ENCODE measurements around the gene VSTM2B.

VSTM2B gene

DNA sequence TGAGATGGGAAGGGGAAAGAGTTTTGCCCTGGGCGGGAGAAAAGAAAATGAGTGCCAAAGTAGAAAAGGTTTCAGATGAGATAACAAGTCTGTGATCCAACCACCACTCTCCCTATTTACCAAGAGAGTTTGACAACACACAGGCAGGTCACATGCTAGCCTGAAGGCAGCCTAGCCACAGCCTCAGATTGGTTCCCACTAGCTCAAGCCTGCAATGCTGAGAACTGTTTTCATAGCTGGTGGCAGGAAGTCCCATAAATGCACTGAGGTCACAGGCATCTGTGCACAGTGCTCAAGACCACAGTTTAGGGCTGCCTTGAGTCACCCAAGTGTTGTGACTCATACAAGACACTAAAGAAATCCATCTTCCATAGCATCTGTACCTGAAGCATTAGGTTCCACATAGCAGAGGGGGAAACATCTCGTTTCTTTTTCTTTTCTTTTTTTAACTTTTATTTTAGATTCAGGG, 61.8 kb downstream of the VSTM2B start:
- Histone ChIP-seq H2BK15ac (ENCODE audit: low read length) (no peak overlapping the region), H4K91ac (ENCODE audit: low read depth, low read length, poor library complexity) (no peak overlapping the region), H3K79me1 (ENCODE audit: low read depth, low read length) (no peaks in the 10 kb centered on the region), H2BK12ac (ENCODE audit: low read length) (no peak overlapping the region), H3K4me2 (ENCODE audit: insufficient read depth, low read length, poor library complexity, severe bottlenecking) (no peak overlapping the region), H3K9me3 (replicated peaks in 1 of 2; ENCODE audit: control insufficient read depth in 2 of 2, insufficient read depth in 1 of 2, low read depth in 1 of 2, low read length in 2 of 2) (no peaks in the 10 kb centered on the region), H2BK120ac (ENCODE audit: low read depth, low read length) (no peak overlapping the region), H3K4ac (ENCODE audit: low read length) (no peak overlapping the region), H2AK5ac (ENCODE audit: low read depth, low read length) (no peak overlapping the region), H3K23ac (ENCODE audit: low read depth, low read length, poor library complexity) (no peak overlapping the region), H3K4me3 (ENCODE audit: low read length in 2 of 2) (no peak overlapping the region), H2BK5ac (ENCODE audit: low read length) (no peak overlapping the region), H3K18ac (ENCODE audit: low read length) (no peak overlapping the region), H3K9ac (ENCODE audit: low read depth, low read length, poor library complexity) (no peak overlapping the region), H4K8ac (ENCODE audit: low read depth, low read length) (no peak overlapping the region), H3K14ac (ENCODE audit: low read length) (no peak overlapping the region), H2AFZ (ENCODE audit: low read length) (no peak overlapping the region), H3K27ac (replicated peaks; ENCODE audit: low read length) (no peak overlapping the region), H3K36me3 (replicated peaks in 1 of 2; ENCODE audit: control insufficient read depth in 2 of 2, insufficient read depth in 2 of 2, low read length in 2 of 2) (no peaks in the 10 kb centered on the region), H3K27me3 (ENCODE audit: control insufficient read depth in 3 of 3, insufficient read depth in 3 of 3, low read depth in 1 of 3, low read length in 3 of 3) (peaks cover 0 to 35% (median 0%) of the 10 kb centered on the region in 3 experiments), H3K4me1 (ENCODE audit: control insufficient read depth in 2 of 2, insufficient read depth in 1 of 2, low read depth in 1 of 2, low read length in 2 of 2) (peaks cover 0 to 2% of the 10 kb centered on the region in 2 donors)
- no CpG with 5 or more reads among the region's 2 CpGs for WGBS, 2 donors (ENCODE audit: extremely low coverage in 2 of 2, insufficient read length in 2 of 2, insufficient replicate concordance in 1 of 2)
- DNase-seq (ENCODE audit: low spot score) = no peak

DNA sequence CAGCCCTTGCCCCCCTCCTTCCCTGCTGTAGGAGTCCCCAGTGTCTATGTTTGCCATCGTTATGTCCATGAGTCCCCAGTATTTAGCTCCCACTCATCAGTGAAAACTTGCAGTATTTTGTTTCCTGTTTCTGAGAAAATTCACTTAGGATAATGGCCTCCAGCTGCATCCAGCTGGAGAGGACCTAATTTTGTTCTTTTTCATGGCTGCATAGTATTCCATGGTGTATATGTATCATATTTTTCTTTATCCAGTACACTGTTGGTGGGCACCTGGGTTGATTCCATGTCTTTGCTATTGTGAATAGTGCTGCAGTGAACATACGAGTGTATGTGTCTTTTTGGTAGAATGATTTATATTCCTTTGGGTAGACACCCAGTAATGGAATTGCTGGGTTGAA, 62.3 kb downstream of the VSTM2B start:
- Histone ChIP-seq H3K14ac (ENCODE audit: low read length) (no peak overlapping the region), H2AFZ (ENCODE audit: low read length) (no peak overlapping the region), H3K4ac (ENCODE audit: low read length) (no peak overlapping the region), H3K27me3 (ENCODE audit: control insufficient read depth in 3 of 3, insufficient read depth in 3 of 3, low read depth in 1 of 3, low read length in 3 of 3) (peaks cover 0 to 39% (median 0%) of the 10 kb centered on the region in 3 experiments), H3K27ac (replicated peaks; ENCODE audit: low read length) (no peak overlapping the region), H3K79me1 (ENCODE audit: low read depth, low read length) (no peaks in the 10 kb centered on the region), H4K91ac (ENCODE audit: low read depth, low read length, poor library complexity) (no peak overlapping the region), H3K9me3 (replicated peaks in 1 of 2; ENCODE audit: control insufficient read depth in 2 of 2, insufficient read depth in 1 of 2, low read depth in 1 of 2, low read length in 2 of 2) (no peaks in the 10 kb centered on the region), H2AK5ac (ENCODE audit: low read depth, low read length) (no peak overlapping the region), H3K23ac (ENCODE audit: low read depth, low read length, poor library complexity) (no peak overlapping the region), H2BK5ac (ENCODE audit: low read length) (no peak overlapping the region), H2BK12ac (ENCODE audit: low read length) (no peak overlapping the region), H3K4me1 (ENCODE audit: control insufficient read depth in 2 of 2, insufficient read depth in 1 of 2, low read depth in 1 of 2, low read length in 2 of 2) (peaks cover 0 to 2% of the 10 kb centered on the region in 2 donors), H3K4me3 (ENCODE audit: low read length in 2 of 2) (no peak overlapping the region), H2BK15ac (ENCODE audit: low read length) (no peak overlapping the region), H3K9ac (ENCODE audit: low read depth, low read length, poor library complexity) (no peak overlapping the region), H3K18ac (ENCODE audit: low read length) (no peak overlapping the region), H2BK120ac (ENCODE audit: low read depth, low read length) (no peak overlapping the region), H4K8ac (ENCODE audit: low read depth, low read length) (no peak overlapping the region), H3K36me3 (replicated peaks in 1 of 2; ENCODE audit: control insufficient read depth in 2 of 2, insufficient read depth in 2 of 2, low read length in 2 of 2) (no peaks in the 10 kb centered on the region), H3K4me2 (ENCODE audit: insufficient read depth, low read length, poor library complexity, severe bottlenecking) (no peak overlapping the region)
- DNase-seq (ENCODE audit: low spot score) = no peak
- no CpG with 5 or more reads among the region's 2 CpGs for WGBS, 2 donors (ENCODE audit: extremely low coverage in 2 of 2, insufficient read length in 2 of 2, insufficient replicate concordance in 1 of 2)

DNA sequence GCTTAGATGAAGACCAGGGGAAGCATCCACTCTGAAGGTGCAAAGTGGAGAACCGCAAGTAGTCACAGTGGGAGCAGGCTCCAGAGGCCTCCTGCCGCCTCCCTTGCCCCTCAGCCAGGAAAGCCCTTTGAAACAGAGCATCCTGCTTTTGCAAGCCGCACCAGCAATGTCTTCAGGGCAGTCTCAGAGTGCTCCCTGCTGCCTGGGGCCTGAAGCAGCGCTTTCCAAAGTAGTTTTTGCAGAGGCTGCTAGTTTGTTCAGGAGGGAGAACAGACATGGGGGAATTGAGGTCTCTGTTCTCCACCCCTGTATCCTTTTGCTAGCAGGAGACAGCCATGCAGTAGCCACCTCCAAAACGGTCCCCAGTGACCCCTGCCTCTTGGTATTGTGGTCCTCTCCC, 64.5 kb downstream of the VSTM2B start:
- Histone ChIP-seq H3K27ac (replicated peaks; ENCODE audit: low read length) (no peak overlapping the region), H3K4me1 (ENCODE audit: control insufficient read depth in 2 of 2, insufficient read depth in 1 of 2, low read depth in 1 of 2, low read length in 2 of 2) (no peaks in the 10 kb centered on the region), H2AFZ (ENCODE audit: low read length) (no peak overlapping the region), H4K8ac (ENCODE audit: low read depth, low read length) (no peak overlapping the region), H3K18ac (ENCODE audit: low read length) (no peak overlapping the region), H2BK15ac (ENCODE audit: low read length) (no peak overlapping the region), H3K36me3 (replicated peaks in 1 of 2; ENCODE audit: control insufficient read depth in 2 of 2, insufficient read depth in 2 of 2, low read length in 2 of 2) (no peaks in the 10 kb centered on the region), H4K91ac (ENCODE audit: low read depth, low read length, poor library complexity) (no peak overlapping the region), H3K4ac (ENCODE audit: low read length) (no peak overlapping the region), H3K9me3 (replicated peaks in 1 of 2; ENCODE audit: control insufficient read depth in 2 of 2, insufficient read depth in 1 of 2, low read depth in 1 of 2, low read length in 2 of 2) (no peaks in the 10 kb centered on the region), H2BK120ac (ENCODE audit: low read depth, low read length) (no peak overlapping the region), H3K27me3 (ENCODE audit: control insufficient read depth in 3 of 3, insufficient read depth in 3 of 3, low read depth in 1 of 3, low read length in 3 of 3) (peaks cover 0 to 45% (median 0%) of the 10 kb centered on the region in 3 experiments), H3K79me1 (ENCODE audit: low read depth, low read length) (no peaks in the 10 kb centered on the region), H3K9ac (ENCODE audit: low read depth, low read length, poor library complexity) (no peak overlapping the region), H3K14ac (ENCODE audit: low read length) (no peak overlapping the region), H3K4me3 (ENCODE audit: low read length in 2 of 2) (no peak overlapping the region), H3K23ac (ENCODE audit: low read depth, low read length, poor library complexity) (no peak overlapping the region), H2BK12ac (ENCODE audit: low read length) (no peak overlapping the region), H3K4me2 (ENCODE audit: insufficient read depth, low read length, poor library complexity, severe bottlenecking) (no peak overlapping the region), H2BK5ac (ENCODE audit: low read length) (no peak overlapping the region), H2AK5ac (ENCODE audit: low read depth, low read length) (no peak overlapping the region)
- no peak for DNase-seq (ENCODE audit: low spot score)
- WGBS, 2 donors (ENCODE audit: extremely low coverage in 2 of 2, insufficient read length in 2 of 2, insufficient replicate concordance in 1 of 2) = no CpG with 5 or more reads among the region's 5 CpGs

DNA sequence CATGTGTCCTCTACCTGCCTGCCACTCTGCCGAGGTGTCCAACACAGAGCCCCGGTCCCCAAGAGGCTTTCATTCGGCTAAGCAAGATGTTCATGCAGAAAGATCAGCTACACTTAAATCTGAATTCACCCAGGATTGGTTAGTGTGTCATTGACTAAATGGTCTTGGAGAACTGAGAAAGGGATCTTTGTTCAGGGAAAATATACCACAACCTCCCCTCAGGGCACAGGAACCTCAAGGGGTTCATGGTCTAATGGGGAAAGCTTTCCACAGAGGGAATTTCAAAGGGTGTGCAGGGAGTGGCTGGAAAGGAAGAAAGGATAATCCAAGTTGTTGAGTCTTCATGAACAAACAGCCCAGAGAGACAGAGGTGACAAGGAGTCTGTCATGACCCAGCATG, 65.9 kb downstream of the VSTM2B start:
- Histone ChIP-seq H4K8ac (ENCODE audit: low read depth, low read length) (no peak overlapping the region), H3K18ac (ENCODE audit: low read length) (no peak overlapping the region), H3K4me3 (ENCODE audit: low read length in 2 of 2) (no peak overlapping the region), H3K27ac (replicated peaks; ENCODE audit: low read length) (no peak overlapping the region), H2BK5ac (ENCODE audit: low read length) (no peak overlapping the region), H3K79me1 (ENCODE audit: low read depth, low read length) (no peaks in the 10 kb centered on the region), H3K4ac (ENCODE audit: low read length) (no peak overlapping the region), H3K9me3 (replicated peaks in 1 of 2; ENCODE audit: control insufficient read depth in 2 of 2, insufficient read depth in 1 of 2, low read depth in 1 of 2, low read length in 2 of 2) (no peaks in the 10 kb centered on the region), H2AK5ac (ENCODE audit: low read depth, low read length) (no peak overlapping the region), H2BK120ac (ENCODE audit: low read depth, low read length) (no peak overlapping the region), H2AFZ (ENCODE audit: low read length) (no peak overlapping the region), H2BK12ac (ENCODE audit: low read length) (no peak overlapping the region), H3K23ac (ENCODE audit: low read depth, low read length, poor library complexity) (no peak overlapping the region), H4K91ac (ENCODE audit: low read depth, low read length, poor library complexity) (no peak overlapping the region), H3K4me1 (ENCODE audit: control insufficient read depth in 2 of 2, insufficient read depth in 1 of 2, low read depth in 1 of 2, low read length in 2 of 2) (peaks cover 0 to 7% of the 10 kb centered on the region in 2 donors), H3K4me2 (ENCODE audit: insufficient read depth, low read length, poor library complexity, severe bottlenecking) (no peak overlapping the region), H3K9ac (ENCODE audit: low read depth, low read length, poor library complexity) (no peak overlapping the region), H3K36me3 (replicated peaks in 1 of 2; ENCODE audit: control insufficient read depth in 2 of 2, insufficient read depth in 2 of 2, low read length in 2 of 2) (no peaks in the 10 kb centered on the region), H2BK15ac (ENCODE audit: low read length) (no peak overlapping the region), H3K14ac (ENCODE audit: low read length) (no peak overlapping the region), H3K27me3 (ENCODE audit: control insufficient read depth in 3 of 3, insufficient read depth in 3 of 3, low read depth in 1 of 3, low read length in 3 of 3) (peaks cover 0 to 48% (median 0%) of the 10 kb centered on the region in 3 experiments)
- no peak for DNase-seq (ENCODE audit: low spot score)
- no CpG with 5 or more reads among the region's 3 CpGs for WGBS, 2 donors (ENCODE audit: extremely low coverage in 2 of 2, insufficient read length in 2 of 2, insufficient replicate concordance in 1 of 2)

All from neuronal stem cell (in vitro differentiated cells).